GM15510 (cell line): ENCODE data around the gene PHLPP1.

Experiments
- POLR2A ChIP-seq: IDR thresholded peaks from 3 replicates; pipeline ENCODE4 v1.6.1; 2011; ENCODE audit warnings: borderline replicate concordance; ENCODE audit not compliant: insufficient read length; ENCODE audit errors: extremely low read depth

Gene PHLPP1

GRCh38 chr18:62755946-62756345, 40.6 kb downstream of the PHLPP1 start:
- no peak for TF ChIP-seq POLR2A

- no peak for TF ChIP-seq POLR2A
Observed at GRCh38 chr18:62757399-62758010, 42.2 kb downstream of the PHLPP1 start.

GRCh38 chr18:62758591-62758990, 43.2 kb downstream of the PHLPP1 start:
- no peak for TF ChIP-seq POLR2A

- no peak for TF ChIP-seq POLR2A
Observed at GRCh38 chr18:62759704-62760402, 44.5 kb downstream of the PHLPP1 start.

- TF ChIP-seq POLR2A: no peak
Observed at GRCh38 chr18:62760403-62760734, 45.0 kb downstream of the PHLPP1 start.

GRCh38 chr18:62763101-62763521, 47.8 kb downstream of the PHLPP1 start:
- TF ChIP-seq POLR2A: no peak

- no peak for TF ChIP-seq POLR2A
Observed at GRCh38 chr18:62766266-62766665, 50.9 kb downstream of the PHLPP1 start.

- no peak for TF ChIP-seq POLR2A
Observed at GRCh38 chr18:62767321-62767720, 52.0 kb downstream of the PHLPP1 start.

GRCh38 chr18:62767836-62768557, 52.7 kb downstream of the PHLPP1 start:
- TF ChIP-seq POLR2A: no peak

- no peak for TF ChIP-seq POLR2A
Observed at GRCh38 chr18:62768558-62768943, 53.2 kb downstream of the PHLPP1 start.

- no peak for TF ChIP-seq POLR2A
Observed at GRCh38 chr18:62769216-62769615, 53.9 kb downstream of the PHLPP1 start.

GRCh38 chr18:62771494-62772270, 56.3 kb downstream of the PHLPP1 start:
- no peak for TF ChIP-seq POLR2A

- no peak for TF ChIP-seq POLR2A
Observed at GRCh38 chr18:62772860-62773584, 57.7 kb downstream of the PHLPP1 start.

GRCh38 chr18:62773691-62774090, 58.4 kb downstream of the PHLPP1 start:
- TF ChIP-seq POLR2A: no peak
